GM18520 (cell line): ENCODE measurements around the gene DNHD1.
A peak's percentile ranks its signal among the peaks of the same experiment; 100 is the strongest.
"Not testable (repeated sequence)": the region's sequence is repeated elsewhere in the genome, so short reads cannot be mapped to it uniquely, and the experiment has no call there.

Experiments used
- ATAC-seq: cut with Tn5 transposase; IDR thresholded peaks from one replicate; pipeline ENCODE4 v1.9.1; 2021; ENCODE audit not compliant: unreplicated experiment

DNHD1 gene

DNA sequence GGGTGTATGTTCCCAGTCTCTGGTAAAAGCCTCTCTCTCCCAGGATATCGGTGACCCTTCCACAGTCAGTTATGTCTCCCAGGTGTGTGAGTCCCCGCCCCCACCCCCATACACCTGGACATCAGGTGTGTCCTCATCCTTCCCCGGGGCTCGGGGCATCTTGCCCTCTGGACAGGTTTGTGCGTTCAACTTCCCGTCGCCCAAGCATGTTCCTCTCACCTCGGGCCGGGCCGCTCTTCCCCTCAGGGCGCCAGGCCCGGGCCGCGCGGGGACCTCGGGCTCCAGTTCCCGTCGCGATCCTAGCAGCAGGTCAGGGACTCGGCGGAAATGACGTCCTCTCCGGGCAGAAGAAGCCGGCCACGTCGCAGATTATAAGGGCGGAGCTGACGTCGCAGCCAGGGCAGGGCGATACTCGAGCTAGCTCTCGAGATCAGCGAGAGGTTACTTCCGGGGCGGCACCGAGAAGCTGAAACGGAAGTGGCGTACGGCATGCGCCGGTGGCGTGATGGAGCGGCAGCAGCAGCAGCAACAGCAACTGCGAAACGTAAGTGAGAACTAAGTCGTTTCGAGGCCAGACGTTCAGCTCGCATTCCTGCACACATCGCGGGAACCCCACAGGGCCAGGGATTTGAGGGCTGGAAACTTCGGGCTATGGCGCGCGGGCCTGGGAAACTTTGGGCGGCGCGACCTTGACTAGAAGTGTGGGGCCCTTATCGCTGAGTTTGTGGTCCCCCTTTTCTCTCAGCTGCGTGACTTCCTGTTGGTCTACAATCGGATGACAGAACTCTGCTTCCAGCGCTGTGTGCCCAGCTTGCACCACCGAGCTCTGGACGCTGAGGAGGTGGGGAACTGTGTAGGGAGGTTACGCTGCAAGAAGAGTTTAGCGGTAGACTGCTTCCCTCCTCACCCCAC lies 15.8 kb upstream of the DNHD1 start, which contains the start of the genes ARFIP2 and TIMM10B:
ARFIP2 (minus strand) TSS at position 320 of the 912 bp plus-strand sequence. CDS start 910 bp downstream, outside the sequence.
TIMM10B (plus strand) TSS at position 490 of the 912 bp plus-strand sequence; CDS start at position 506, 16 bp downstream.
- ATAC-seq: peak; percentile 99

DNA sequence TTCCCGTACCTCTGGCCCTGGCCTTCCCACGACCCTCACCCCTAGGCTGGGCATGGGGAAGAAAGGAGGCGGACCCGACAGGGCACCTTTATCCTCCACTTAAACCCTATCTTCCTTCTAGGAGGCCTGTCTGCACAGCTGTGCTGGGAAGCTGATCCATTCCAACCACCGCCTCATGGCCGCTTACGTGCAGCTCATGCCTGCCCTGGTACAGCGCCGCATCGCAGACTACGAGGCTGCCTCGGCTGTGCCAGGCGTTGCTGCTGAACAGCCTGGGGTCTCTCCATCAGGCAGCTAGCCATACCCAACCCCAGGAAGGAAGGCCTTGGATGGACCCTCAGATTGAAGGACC lies 15.2 kb upstream of the DNHD1 start:
- ATAC-seq: no peak

DNA sequence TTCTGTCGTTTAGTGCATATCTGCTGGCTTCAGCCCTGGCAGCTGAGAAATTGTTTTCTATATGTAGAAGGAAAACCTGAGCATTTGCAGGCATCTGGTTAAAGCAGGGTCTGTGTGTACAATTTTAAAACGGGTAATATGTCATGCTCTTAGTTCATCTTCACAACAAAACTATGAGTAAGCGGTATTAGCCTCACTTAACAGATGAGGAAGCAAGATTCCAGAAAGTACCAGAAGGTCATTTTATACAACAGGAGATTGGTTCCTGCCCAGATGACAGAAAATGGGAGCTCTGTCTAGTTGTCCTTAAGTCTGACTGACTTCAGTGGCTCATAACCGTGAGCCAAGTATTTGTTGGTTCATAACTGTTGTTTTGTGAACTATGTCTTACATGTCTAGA lies 14.6 kb upstream of the DNHD1 start:
- ATAC-seq: no peak

DNA sequence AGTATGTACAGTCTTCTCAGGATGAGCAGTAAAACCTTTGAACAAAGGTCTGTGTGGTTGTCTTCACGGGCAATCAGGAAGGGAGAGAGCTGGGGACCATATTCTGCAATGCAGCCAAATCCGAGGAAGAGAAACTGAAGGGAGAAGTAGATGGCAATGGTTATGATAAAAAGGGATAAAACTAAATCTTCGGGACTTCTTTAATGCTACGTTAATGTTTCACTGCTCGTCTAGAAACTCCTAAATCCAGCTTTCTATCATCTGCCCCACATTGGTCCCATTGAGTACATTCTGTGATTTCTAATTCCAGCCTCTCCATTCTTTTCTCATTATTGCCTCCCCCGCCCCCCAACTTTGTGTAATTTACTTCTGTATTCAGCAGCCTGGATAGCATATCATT lies 14.1 kb upstream of the DNHD1 start:
- no peak for ATAC-seq

DNA sequence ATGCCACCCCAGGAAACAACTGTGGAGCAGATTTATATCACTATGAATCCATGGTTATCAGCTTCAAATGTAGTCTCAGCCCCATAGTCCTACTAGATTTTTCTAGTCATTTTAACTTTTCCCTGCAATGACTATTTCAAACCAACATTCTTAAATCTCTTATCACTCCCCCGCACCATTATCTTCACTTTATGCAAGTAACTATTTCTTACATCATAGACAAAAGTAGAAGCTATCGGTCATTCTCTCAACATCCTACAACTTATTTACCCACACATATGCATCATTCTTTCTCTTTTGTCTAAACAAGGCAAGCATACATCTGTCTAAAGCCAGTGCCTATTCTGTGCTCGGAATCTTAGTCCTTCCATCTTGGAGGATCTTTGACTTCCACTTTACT lies 11.4 kb upstream of the DNHD1 start:
- no peak for ATAC-seq

DNA sequence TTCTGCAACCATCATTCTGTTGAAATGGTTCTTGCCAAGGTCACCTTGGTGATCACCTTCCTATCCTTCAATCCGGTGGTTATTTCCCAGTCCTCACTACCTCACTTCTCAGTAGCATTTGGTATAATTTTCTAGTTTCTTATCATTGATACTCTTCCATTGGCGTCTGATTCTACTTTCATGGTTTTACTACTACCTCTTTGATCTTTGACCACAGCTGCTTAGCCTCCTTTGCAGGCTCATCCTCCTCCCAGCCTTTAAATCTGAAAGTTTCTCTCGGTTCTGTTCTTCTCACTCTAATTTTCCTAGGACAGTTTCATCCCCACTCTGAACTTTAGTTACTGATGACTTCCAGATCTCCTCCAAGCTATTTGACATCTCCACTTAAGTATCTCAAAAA lies 10.8 kb upstream of the DNHD1 start:
- ATAC-seq: no peak

DNA sequence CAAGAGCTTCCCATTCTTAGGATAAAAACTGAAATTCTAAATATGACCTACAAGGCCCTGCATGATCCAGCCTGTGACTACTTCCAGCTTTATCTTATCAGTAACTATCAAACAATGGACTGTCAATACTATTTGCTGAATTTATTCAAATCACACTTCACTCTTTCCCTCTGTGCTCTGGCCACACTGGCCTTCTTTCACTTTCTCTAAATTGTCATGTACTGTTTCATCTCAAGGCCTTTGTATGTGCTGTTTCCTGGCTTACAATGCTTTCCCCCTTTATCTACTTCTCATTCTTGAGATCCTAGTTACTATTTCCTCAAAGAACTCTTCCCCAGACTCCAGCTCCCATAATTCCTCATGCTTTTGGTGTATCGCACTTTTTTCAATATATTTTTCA lies 10.1 kb upstream of the DNHD1 start:
- ATAC-seq: no peak

DNA sequence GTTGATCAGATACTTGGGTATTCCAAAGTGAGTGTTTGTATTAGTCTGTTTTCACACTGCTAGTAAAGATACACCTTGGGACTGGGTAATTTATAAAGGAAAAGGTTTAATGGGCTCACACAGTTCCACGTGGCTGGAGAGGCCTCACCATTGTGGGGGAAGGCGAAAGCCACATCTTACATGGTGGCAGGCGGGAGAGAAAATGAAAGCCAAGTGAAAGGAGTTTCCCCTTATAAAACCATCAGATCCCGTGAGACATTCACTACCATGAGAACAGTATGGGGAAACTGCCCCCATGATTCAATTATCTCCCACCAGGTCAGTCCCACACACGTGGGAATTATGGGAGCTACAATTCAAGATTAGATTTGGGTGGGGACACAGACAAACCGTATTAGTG lies 8.7 kb upstream of the DNHD1 start:
- ATAC-seq: no peak

DNA sequence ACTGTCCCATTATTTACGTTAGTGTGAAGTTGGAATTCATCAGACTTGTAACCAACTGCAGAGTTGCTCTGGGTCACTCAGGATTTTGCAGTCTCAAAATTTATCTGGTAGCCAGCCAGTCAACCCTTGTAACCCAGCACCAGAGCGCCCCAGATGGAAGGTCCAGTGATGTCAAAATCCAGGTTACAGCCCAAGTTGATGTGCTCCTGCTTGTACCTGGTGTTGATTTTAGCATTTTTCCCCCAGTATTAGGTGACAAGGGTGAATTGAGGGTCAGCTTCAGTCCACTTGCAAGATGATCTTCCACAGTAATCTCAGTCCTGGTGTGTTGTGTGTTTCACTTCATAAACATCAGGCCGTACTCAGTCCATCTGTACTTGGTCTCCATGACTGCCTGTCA lies 8.3 kb upstream of the DNHD1 start:
- ATAC-seq: no peak

DNA sequence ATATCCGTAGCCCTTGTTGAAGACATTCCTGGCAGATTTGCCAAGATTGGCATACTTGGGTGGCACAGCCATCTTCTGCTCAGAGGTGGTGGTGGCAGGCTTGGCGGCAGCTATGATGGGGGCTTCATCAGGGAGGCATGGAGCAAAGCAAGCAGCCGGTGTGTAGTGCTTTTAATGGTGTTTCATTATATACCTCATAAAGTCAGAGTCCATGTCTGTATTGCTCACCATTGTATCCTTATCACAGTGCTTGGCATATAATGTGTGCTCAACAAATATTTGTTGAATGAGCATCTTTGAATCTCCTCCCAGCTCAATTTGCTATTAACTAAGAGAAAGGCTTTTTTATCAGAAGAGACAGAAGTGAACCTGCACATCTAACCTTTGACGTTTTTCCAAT lies 7.8 kb upstream of the DNHD1 start:
- ATAC-seq: no peak

DNA sequence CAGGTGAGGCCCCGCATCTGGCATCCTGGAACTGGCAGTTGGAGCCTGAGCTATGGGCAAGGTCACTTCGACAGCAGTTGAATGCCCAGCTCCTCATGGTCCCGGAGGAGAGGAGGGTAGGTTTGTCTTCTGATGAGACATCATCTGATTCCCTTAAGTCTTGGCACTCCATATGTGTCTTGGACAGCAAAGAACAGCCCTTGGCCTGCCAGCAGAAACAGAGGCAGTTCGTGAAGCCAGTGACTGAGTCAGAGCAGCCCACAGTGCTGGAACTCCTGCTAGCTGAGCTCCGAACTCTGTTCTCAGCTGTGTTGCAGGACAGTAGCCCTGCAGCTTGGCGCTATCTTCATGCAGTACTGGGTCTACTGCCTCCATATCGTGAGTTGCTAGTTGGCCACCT lies 1.0 kb downstream of the DNHD1 start:
- no peak for ATAC-seq

DNA sequence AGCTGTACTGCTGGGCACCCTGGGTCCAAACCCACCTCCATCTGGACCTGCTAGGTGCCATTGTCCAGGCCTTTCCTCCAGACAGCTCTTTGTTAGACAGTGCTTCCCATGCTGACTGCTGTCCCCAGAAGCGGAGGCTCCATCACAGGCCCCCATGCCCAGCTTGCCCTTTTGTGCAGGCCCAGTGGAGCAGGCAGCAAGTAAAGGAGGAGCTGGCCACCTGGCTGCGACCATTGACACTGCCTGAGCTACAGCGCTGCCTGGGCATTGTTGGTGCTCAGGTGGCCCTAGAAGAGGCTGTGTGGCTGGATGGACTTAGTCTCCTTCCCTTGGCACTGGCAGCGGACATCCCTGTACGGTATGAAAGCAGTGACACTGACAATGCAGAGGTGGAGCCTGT lies 1.5 kb downstream of the DNHD1 start:
- ATAC-seq: no peak

DNA sequence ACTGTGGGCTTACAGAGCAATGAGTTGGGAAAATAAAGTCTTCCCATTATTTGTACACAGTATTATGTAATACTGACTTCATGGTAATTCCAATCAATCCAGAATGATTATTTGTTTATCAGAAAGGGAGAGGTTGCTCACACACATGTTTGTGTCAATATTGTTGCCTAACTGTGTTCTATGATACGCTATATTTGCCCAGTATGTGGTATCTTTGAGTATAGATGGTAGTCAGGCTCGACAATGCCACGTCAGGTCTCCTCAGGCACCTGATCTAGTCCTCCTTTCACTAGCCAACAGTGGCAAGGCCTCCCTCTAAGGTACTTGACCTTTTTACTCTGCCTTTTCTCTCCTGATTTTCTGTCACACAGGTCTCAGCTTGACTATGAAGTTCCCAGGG lies 5.3 kb downstream of the DNHD1 start:
- ATAC-seq: no peak

DNA sequence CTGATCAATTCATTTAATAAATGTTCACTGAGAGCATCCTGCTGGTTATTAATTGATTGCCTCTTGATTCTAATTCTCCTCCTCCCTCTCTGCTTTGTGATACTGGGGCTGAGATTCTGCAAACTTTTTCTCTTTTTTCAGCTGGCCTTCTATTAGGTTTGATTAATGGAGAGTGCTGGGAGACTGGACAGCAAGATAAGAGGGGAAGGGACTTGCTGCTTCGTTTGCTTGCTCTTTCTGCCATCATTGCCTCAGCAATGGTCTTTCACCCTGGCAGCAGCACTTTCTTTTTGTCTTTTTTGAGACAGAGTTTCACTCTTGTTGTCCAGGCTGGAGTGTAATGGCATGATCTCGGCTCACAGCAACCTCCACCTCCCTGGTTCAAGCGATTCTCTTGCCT lies 7.1 kb downstream of the DNHD1 start:
- ATAC-seq: no peak

DNA sequence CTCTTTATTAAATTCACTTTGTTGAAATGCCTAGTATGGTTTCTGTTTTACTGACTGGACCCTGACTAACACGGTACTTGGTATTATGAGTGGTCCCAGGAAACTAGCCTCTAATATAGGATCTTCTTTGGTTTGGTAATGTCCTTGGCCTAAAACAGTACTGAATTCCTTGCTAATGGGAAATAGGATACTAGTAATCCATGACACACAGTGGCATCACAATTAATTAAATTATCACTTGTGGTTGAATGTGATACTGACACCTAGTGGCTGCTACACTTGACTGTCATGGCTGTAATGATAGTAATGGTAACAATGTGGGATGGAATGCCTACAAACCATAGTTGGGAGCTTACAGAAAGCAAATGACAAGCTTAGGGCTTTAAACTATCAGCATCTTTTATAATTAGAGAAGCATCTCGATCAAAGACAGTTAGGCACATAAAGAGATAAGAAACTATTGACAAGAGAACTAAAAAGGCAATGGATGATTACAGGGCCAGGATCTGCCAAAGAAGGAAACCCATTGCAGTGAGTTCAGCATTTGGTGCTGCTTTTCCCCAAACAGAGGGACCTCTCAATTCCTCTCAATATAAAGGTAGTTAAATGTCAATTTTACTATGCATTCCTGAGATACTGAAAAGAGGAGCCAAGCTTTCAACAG lies 8.6 kb downstream of the DNHD1 start:
- no peak for ATAC-seq

DNA sequence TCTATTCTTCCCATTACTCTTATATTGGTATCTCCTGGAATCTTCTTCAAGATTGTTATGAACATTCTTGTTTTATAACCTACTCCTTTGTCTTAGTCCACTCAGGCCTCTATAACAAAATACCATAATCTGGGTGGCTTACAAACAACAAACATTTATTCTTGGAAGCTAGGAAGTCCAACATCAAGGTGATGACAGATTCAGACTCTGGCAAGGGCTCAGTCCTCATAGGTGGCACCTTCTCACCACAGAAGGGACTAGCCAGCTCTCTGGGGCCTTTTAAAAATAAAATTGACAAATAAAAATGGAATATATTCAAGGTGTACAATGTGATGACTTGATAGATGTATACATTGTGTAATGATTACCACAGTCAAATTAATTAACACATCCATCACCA lies 19.8 kb downstream of the DNHD1 start:
- ATAC-seq: no peak

DNA sequence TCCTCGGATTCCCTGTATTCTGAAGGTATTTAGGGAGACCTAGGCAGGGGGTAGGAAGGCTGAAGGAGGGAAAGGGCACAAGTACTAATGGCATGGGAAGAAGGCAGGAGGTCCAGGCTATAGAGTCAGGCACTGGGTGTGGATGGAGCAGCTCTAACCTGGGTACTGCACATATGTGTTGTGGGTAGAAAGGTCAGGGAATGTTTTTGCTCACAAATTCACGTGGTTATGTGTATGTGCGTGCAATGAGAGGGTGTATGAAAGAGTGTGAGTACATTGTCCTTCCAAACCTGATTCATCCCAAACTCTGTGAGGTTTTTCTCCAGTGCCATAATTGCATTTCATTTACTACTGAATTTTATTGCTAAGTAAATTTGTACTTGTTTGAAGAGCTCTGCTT lies 23.2 kb downstream of the DNHD1 start:
- no peak for ATAC-seq

DNA sequence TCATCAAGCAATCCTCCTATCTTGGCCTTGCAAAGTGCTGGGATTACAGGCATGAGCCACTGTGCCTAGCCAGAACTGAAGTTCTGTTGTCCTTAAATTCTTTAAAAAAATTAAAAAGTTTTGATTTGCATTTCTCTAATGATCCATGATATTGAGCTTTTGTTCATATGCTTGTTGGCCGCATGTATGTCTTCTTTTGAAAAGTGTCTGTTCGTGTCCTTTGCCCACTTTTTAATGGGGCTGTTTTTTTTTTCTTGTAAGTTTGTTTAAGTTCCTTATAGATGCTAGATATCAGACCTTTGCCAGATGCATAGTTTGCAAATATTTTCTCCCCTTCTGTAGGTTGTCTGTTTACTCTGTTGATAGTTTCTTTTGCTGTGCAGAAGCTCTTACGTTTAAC lies 24.9 kb downstream of the DNHD1 start:
- ATAC-seq: not testable (repeated sequence)

DNA sequence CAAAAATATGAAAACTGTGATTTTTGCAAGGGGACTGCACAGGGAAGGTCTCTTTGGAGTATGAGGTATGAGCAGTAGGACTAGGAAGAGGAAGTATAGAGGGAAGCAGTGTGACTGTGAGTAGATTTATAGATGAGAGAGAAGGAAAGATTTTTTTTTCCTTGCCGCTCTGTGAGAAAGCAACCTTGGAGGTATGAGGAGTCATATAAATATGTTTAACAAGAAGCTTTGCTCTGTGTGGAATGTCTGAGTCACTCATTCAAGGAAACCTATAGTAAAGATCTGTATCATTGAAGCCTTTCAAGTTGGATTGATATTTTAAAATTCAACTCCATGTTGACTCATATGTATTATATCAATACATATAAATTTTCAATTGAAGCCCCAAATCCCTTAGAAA lies 26.2 kb downstream of the DNHD1 start:
- no peak for ATAC-seq

DNA sequence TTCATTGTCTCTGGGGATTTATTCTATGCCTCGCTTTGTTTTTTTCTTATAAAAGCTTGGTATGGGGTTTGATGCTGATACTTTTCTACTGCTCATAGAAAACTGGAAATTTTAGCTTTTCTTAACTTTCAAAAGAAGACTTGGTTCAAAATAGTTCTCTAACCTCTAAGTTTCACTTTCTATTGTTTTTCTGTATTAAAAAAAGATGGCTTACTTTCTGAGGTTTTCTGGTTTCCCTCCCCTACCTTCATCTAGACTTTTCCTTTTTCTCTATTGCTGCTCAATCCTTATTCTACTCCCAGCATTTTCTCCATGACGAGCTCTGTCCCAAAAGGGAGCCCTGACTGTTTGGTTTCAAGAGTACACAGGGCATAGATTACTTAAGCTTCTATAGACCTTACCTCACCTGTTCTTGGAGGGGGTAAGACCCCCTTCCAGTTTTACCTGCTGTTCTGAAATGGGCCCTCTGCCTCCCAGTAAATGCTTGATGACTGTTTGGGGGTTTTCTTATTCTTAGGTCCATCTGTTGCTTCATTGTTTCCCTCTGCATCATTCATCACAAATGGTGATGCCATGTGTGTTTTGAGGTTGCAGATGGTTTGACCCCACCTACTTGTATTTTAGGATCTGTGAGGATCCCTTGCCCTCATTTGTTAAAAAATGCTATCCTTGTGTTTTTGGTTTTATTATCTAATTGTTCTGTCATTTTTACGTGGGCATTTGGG lies 29.5 kb downstream of the DNHD1 start:
- ATAC-seq: no peak

DNA sequence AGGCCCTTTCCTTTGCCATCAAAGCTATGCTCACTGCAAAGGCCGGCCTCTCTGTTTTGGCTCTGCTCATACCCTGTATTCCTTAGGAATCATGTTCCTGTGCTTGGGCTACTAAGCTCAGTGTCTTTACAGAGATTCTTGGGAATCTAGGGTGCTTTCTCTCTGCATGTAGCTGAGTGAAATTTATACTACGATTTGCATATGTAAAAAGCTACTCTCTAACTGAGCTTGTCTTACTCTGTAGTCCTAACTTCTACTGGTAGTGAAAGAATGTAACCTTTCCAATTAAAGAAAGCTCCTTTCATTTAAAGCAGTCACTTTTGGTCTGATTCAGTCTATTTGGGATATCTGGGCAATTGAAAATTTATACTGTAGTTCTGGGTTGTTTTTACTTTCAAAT lies 32.2 kb downstream of the DNHD1 start:
- ATAC-seq: no peak

DNA sequence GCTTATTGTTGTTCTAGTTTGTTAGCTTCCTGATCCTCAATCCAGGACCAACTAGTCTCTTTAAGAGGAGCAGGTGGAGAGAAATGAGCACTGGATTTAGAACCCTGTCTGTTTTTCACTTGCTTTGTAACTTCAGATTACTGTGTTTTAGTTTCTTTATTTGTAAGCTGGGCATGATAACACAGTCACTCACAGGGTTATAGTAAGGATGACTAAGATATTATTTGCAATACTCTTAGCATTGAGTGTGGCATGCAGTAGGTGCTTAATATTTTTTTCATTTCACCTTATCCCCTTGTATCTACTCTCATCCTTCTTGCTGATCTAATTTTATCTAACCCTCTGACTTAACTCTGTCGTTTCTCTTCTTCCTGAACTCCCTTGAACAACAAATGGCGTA lies 33.8 kb downstream of the DNHD1 start:
- no peak for ATAC-seq
